ENCODE data around the gene SPATA4. TPM values are rescaled to one million over a fixed set of nuclear protein-coding genes. Genes with fewer than 3 reads are reported as not detected.

The SPATA4 gene
- total and polyA plus RNA-seq, 9 of the 15 experiments (the other 6 are each of a cell fraction or from before 2014, with no cell fraction given), result not detected

GRCh38 chr4:176142253-176142652 lies 53.1 kb downstream of the SPATA4 start:
- no TSS peak for BruUV-seq (replicated peaks)
- WGBS (ENCODE audit: insufficient coverage, low coverage, missing lambda C conversion rate), result 0% methylated on average over 2 of the region's 2 CpGs
- ATAC-seq, result no peak
- Histone ChIP-seq H3K36me3 (ENCODE audit: control insufficient read depth, insufficient read depth, low read length) (no peaks in the 10 kb centered on the region), H3K9me1 (ENCODE audit: control insufficient read depth, insufficient read depth, low read length) (no peaks in the 10 kb centered on the region), H3K9me3 (replicated peaks; ENCODE audit: control insufficient read depth, insufficient read depth, low read depth, low read length) (no peaks in the 10 kb centered on the region), H3K79me2 (ENCODE audit: control insufficient read depth, insufficient read depth, low read length) (no peaks in the 10 kb centered on the region), H3K27me3 (ENCODE audit: control insufficient read depth in 2 of 2, insufficient read depth in 2 of 2, low read length in 2 of 2) (no peaks in the 10 kb centered on the region), H3K27ac (ENCODE audit: extremely low read depth, low read depth, low read length) (no peak overlapping the region), H3K4me2 (ENCODE audit: insufficient read depth, low read length) (no peak overlapping the region), H3K4me1 (replicated peaks in 1 of 2; ENCODE audit: control insufficient read depth in 2 of 2, insufficient read depth in 2 of 2, low read length in 2 of 2) (no peaks in the 10 kb centered on the region), H2AFZ (ENCODE audit: low read depth, low read length) (no peak overlapping the region), H3K4me3 (no peak overlapping the region), H3K9ac (ENCODE audit: insufficient read depth in 1 of 2, low read depth in 2 of 2, low read length in 2 of 2) (no peak overlapping the region), H4K20me1 (replicated peaks; ENCODE audit: control insufficient read depth, insufficient read depth, low read length) (no peaks in the 10 kb centered on the region)
- in situ Hi-C loops (cut with MboI) (no loop called here), intact Hi-C loops (cut with micrococcal nuclease) (no loop called here)
- TF ChIP-seq SOX6 (IDR thresholded peaks at IDR 0.05) (no peak), HDGF (IDR thresholded peaks at IDR 0.05) (no peak), KDM4B (IDR thresholded peaks at IDR 0.05; ENCODE audit: borderline replicate concordance in 2 of 2, low read depth in 1 of 2) (no peak), ZBTB33 (CRISPR knock-in tag; IDR thresholded peaks at IDR 0.05) (no peak), MAFK (IDR thresholded peaks at IDR 0.05; ENCODE audit: low read length) (no peak), HDAC3 (IDR thresholded peaks at IDR 0.05; ENCODE audit: borderline replicate concordance, partially characterized antibody) (no peak)
- no peak for DNase-seq (ENCODE audit: extremely low read depth in 1 of 4, low spot score in 3 of 4)
- FAIRE-seq, result no peak
- ChIA-PET CTCF (ENCODE audit: low intra/inter-chr PET ratio) (no interaction called here), POLR2A (no interaction called here)

Data from K562 (cell line).